ENCODE data around the gene GET3. TPM values are rescaled to one million over a fixed set of nuclear protein-coding genes. Genes with fewer than 3 reads are reported as not detected.
"Not testable (repeated sequence)": the region's sequence is repeated elsewhere in the genome, so short reads cannot be mapped to it uniquely, and the experiment has no call there.

The GET3 gene
- total RNA-seq, 4 donors from 2014 or later, result 52.6 to 85.1 (median 70.5) TPM

DNA sequence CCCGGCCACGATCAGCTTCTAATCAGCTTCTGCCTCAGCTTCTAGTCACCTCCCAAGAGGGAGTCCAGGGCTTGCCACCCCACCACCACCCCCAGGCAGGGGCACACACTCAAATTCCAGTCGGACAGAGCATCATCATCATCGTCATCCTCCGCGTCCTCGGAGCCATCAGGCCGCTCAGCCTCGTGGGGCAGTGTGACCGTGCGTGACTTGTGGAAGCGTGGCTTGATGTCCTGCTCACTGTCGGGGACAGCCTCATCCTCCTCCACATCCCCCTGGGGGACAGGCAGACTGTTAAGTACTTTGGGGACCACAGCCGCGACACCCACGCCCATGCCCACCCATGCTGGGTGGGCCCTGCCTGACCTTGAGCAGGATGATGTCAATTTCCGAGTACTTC, 26.1 kb upstream of the GET3 start:
- peaks cover 0 to 92% of the 10 kb centered on the region in 2 donors for H3K36me3 ChIP-seq
- H3K27me3 ChIP-seq, result no peaks in the 10 kb centered on the region
- in situ Hi-C loops (cut with MboI; ENCODE audit: low sequenced_read_pairs in 4 of 4), result no loop called here
- no peak for TF ChIP-seq POLR2A (IDR thresholded peaks at IDR 0.05)
- TF ChIP-seq, protein P1, sequence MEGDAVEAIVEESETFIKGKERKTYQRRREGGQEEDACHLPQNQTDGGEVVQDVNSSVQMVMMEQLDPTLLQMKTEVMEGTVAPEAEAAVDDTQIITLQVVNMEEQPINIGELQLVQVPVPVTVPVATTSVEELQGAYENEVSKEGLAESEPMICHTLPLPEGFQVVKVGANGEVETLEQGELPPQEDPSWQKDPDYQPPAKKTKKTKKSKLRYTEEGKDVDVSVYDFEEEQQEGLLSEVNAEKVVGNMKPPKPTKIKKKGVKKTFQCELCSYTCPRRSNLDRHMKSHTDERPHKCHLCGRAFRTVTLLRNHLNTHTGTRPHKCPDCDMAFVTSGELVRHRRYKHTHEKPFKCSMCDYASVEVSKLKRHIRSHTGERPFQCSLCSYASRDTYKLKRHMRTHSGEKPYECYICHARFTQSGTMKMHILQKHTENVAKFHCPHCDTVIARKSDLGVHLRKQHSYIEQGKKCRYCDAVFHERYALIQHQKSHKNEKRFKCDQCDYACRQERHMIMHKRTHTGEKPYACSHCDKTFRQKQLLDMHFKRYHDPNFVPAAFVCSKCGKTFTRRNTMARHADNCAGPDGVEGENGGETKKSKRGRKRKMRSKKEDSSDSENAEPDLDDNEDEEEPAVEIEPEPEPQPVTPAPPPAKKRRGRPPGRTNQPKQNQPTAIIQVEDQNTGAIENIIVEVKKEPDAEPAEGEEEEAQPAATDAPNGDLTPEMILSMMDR (IDR thresholded peaks at IDR 0.05 in 4 of 5, conservative IDR thresholded peaks at IDR 0.05 in 1 of 5), result no peak
- no peak overlapping the region for H3K27ac ChIP-seq
- no peaks in the 10 kb centered on the region for H3K4me1 ChIP-seq
- H3K4me3 ChIP-seq, result no peak overlapping the region
- ATAC-seq (no peak), DNase-seq (no peak)
- intact Hi-C loops (cut with DNase I; ENCODE audit: low total_unique reads), result loop anchor here (5.0 kb wide), 1 partner anchor 46 kb away; no protein-coding TSS in a partner anchor
- H3K9me3 ChIP-seq, result no peaks in the 10 kb centered on the region

DNA sequence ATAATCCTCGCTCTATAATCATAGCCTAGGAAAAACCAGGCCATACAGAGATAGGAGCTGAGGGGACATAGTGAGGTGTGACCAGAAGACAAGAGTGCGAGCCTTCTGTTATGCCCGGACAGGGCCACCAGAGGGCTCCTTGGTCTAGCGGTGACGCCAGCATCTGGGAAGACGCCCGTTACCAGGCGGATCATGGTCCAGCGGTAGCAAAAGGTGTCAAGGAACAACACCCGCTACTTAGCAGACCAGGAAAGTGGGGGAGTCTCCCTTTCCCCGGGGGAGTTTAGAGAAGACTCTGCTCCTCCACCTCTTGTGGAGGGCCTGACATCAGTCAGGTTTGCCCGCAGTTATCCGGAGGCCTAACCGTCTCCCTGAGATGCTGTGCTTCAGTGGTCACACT, 25.2 kb upstream of the GET3 start:
- in situ Hi-C loops (cut with MboI; ENCODE audit: low sequenced_read_pairs in 4 of 4); H3K27me3 ChIP-seq; H3K4me1 ChIP-seq; H3K9me3 ChIP-seq; H3K27ac ChIP-seq; ATAC-seq; H3K4me3 ChIP-seq: not testable (repeated sequence)
- TF ChIP-seq, protein P1 (IDR thresholded peaks at IDR 0.05 in 4 of 5, conservative IDR thresholded peaks at IDR 0.05 in 1 of 5), result peak in 4 of 5 experiments; percentile 7 to 42 (median 30)
- H3K36me3 ChIP-seq, result peaks cover 0 to 91% of the 10 kb centered on the region in 2 donors
- intact Hi-C loops (cut with DNase I; ENCODE audit: low total_unique reads), result loop anchor here (5.0 kb wide), 1 partner anchor 45 kb away; no protein-coding TSS in a partner anchor
- DNase-seq, result peak in 1 of 2 donors; percentile 51

DNA sequence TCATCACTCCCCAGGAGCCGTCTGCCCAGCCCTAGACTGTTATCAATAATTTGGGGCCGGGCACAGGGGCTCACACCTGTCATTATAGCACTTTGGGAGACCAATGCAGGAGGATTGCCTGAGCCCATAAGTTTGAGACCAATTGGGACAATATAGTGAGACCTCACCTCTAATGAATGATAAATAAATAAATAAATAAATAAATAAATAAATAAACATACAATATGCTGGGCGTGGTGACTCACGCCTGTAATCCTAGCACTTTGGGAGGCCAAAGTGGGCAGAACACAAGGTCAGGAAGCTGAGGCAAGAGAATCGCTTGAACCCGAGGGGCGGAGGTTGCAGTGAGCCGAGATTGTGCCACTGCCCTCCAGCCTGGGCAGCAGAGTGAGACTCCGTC, 24.0 kb upstream of the GET3 start:
- H3K27me3 ChIP-seq, result not testable (repeated sequence)
- intact Hi-C loops (cut with DNase I; ENCODE audit: low total_unique reads), result loop anchor here (5.0 kb wide), 1 partner anchor 44 kb away; no protein-coding TSS in a partner anchor

DNA sequence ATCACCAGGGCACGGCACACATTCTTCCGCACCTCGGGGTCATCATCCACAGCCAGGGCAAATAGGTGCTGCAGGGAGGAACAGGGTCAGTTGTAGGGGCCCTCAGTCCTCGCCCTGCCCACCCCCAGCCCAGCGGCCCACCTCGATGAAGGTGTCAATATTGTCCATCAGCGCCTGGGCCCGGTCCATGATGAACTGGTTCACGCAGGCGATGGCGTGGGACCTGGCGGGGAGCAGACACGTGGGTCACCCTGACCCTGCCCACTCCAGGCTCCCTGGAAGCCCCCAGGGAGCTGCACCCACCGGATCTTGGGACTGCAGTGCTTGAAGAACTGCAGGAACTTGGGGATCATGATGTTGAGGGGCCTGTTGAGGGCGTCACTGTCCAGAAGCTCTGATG, 22.2 kb upstream of the GET3 start:
- Histone ChIP-seq H3K4me1 (peaks cover 2 to 6% of the 10 kb centered on the region in 2 donors), H3K27ac (no peak overlapping the region), H3K36me3 (peaks cover 0 to 81% of the 10 kb centered on the region in 2 donors), H3K9me3 (no peaks in the 10 kb centered on the region), H3K4me3 (no peak overlapping the region), H3K27me3 (no peaks in the 10 kb centered on the region)
- ATAC-seq, result no peak
- intact Hi-C loops (cut with DNase I; ENCODE audit: low total_unique reads), result no loop called here
- no peak for DNase-seq
- in situ Hi-C loops (cut with MboI; ENCODE audit: low sequenced_read_pairs in 4 of 4), result no loop called here
- no peak for TF ChIP-seq POLR2A (IDR thresholded peaks at IDR 0.05)
- TF ChIP-seq, protein P1 (IDR thresholded peaks at IDR 0.05 in 4 of 5, conservative IDR thresholded peaks at IDR 0.05 in 1 of 5), result no peak

More for the DNA sequence above, 24.0 kb upstream of the GET3 start:
- H3K4me3 ChIP-seq; H3K9me3 ChIP-seq; ATAC-seq; H3K4me1 ChIP-seq; DNase-seq; in situ Hi-C loops (cut with MboI; ENCODE audit: low sequenced_read_pairs in 4 of 4); H3K27ac ChIP-seq: not testable (repeated sequence)
- peaks cover 0 to 92% of the 10 kb centered on the region in 2 donors for H3K36me3 ChIP-seq

DNA sequence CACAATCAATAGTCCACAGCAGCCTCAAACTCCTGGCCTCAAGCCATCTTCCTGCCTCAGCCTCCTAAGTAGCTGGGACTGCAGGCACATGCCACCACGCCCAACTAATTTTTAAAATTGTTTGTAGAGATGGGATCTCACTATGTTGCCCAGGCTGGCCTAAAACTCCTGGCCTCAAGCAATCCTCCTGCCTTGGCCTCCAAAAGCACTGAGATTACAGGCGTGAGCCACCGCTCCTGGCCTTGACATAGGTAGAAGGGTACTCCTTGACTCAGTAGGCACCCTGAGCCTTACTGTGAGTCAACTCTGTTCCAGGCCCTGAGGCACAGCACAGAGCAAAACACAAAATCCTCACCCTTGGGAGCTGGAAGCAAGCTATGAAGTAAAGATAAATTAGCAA, 21.4 kb upstream of the GET3 start:
- H3K4me3 ChIP-seq, result no peak overlapping the region
- ATAC-seq (no peak), DNase-seq (no peak)
- H3K4me1 ChIP-seq, result peaks cover 10 to 14% of the 10 kb centered on the region in 2 donors
- no peaks in the 10 kb centered on the region for H3K27me3 ChIP-seq
- intact Hi-C loops (cut with DNase I; ENCODE audit: low total_unique reads), result no loop called here
- TF ChIP-seq, protein P1 (IDR thresholded peaks at IDR 0.05 in 4 of 5, conservative IDR thresholded peaks at IDR 0.05 in 1 of 5), result no peak
- no peak for TF ChIP-seq POLR2A (IDR thresholded peaks at IDR 0.05)
- no peak overlapping the region for H3K27ac ChIP-seq
- H3K9me3 ChIP-seq, result no peaks in the 10 kb centered on the region
- in situ Hi-C loops (cut with MboI; ENCODE audit: low sequenced_read_pairs in 4 of 4), result no loop called here
- peaks cover 0 to 73% of the 10 kb centered on the region in 2 donors for H3K36me3 ChIP-seq
